ENCODE results near the gene ADGRF5.

DNA sequence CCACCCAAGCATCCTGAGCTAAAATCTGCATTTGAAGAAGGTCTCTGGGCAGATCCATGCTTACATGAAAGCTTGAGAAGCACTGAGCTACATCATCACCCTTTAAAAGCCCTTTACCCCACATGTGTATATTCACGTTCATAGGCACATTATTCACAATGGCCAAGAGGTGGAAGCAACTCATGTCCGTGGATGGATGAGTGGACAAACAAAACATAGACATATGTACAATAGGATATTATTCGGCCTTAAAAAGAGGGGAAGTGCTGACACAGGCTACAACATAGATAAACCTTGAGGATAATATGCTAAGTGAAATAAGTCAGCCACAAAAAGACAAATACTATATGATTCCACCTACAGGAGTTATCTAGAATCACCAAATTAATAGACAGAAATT lies 17.6 kb downstream of the ADGRF5 start:
- TF ChIP-seq ZNF24 (tag by site-specific recombination; IDR thresholded peaks at IDR 0.05) (no peak), ZFP3 (tag by site-specific recombination; IDR thresholded peaks at IDR 0.05; ENCODE audit: low read depth) (no peak), ZNF548 (tag by site-specific recombination; IDR thresholded peaks at IDR 0.05) (no peak), OSR2 (tag by site-specific recombination; IDR thresholded peaks at IDR 0.05) (no peak), GLI4 (tag by site-specific recombination; IDR thresholded peaks at IDR 0.05) (no peak), HOXD13 (CRISPR knock-in tag; IDR thresholded peaks at IDR 0.05; ENCODE audit: borderline replicate concordance) (no peak), ZNF624 (tag by site-specific recombination; IDR thresholded peaks at IDR 0.05) (no peak), ZNF311 (tag by site-specific recombination; IDR thresholded peaks at IDR 0.05; ENCODE audit: borderline replicate concordance) (no peak), ZNF19 (tag by site-specific recombination; IDR thresholded peaks at IDR 0.05; ENCODE audit: low read depth) (no peak), HOXA7 (CRISPR knock-in tag; IDR thresholded peaks at IDR 0.05; ENCODE audit: borderline replicate concordance) (no peak)
- TF ChIP-seq, protein P1, sequence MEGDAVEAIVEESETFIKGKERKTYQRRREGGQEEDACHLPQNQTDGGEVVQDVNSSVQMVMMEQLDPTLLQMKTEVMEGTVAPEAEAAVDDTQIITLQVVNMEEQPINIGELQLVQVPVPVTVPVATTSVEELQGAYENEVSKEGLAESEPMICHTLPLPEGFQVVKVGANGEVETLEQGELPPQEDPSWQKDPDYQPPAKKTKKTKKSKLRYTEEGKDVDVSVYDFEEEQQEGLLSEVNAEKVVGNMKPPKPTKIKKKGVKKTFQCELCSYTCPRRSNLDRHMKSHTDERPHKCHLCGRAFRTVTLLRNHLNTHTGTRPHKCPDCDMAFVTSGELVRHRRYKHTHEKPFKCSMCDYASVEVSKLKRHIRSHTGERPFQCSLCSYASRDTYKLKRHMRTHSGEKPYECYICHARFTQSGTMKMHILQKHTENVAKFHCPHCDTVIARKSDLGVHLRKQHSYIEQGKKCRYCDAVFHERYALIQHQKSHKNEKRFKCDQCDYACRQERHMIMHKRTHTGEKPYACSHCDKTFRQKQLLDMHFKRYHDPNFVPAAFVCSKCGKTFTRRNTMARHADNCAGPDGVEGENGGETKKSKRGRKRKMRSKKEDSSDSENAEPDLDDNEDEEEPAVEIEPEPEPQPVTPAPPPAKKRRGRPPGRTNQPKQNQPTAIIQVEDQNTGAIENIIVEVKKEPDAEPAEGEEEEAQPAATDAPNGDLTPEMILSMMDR (tag by site-specific recombination; IDR thresholded peaks at IDR 0.05), result no peak
- TF ChIP-seq, protein P2, sequence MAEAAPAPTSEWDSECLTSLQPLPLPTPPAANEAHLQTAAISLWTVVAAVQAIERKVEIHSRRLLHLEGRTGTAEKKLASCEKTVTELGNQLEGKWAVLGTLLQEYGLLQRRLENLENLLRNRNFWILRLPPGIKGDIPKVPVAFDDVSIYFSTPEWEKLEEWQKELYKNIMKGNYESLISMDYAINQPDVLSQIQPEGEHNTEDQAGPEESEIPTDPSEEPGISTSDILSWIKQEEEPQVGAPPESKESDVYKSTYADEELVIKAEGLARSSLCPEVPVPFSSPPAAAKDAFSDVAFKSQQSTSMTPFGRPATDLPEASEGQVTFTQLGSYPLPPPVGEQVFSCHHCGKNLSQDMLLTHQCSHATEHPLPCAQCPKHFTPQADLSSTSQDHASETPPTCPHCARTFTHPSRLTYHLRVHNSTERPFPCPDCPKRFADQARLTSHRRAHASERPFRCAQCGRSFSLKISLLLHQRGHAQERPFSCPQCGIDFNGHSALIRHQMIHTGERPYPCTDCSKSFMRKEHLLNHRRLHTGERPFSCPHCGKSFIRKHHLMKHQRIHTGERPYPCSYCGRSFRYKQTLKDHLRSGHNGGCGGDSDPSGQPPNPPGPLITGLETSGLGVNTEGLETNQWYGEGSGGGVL (tag by site-specific recombination; IDR thresholded peaks at IDR 0.05), result no peak

Data from HEK293 (cell line).